GM10266 (cell line): ENCODE data around the gene NOC2L.
A peak's percentile ranks its signal among the peaks of the same experiment; 100 is the strongest.

Experiments used
- DNase-seq: peaks from one replicate; pipeline ENCODE4 v3.0.0; 2012; ENCODE audit errors: extremely low spot score
- CTCF ChIP-seq: IDR thresholded peaks from 2 replicates; pipeline ENCODE4 v1.5.1; 2012; ENCODE audit warnings: mild to moderate bottlenecking, low read depth; ENCODE audit not compliant: control insufficient read depth, insufficient read depth; ENCODE audit errors: missing control alignments

The NOC2L gene

DNA sequence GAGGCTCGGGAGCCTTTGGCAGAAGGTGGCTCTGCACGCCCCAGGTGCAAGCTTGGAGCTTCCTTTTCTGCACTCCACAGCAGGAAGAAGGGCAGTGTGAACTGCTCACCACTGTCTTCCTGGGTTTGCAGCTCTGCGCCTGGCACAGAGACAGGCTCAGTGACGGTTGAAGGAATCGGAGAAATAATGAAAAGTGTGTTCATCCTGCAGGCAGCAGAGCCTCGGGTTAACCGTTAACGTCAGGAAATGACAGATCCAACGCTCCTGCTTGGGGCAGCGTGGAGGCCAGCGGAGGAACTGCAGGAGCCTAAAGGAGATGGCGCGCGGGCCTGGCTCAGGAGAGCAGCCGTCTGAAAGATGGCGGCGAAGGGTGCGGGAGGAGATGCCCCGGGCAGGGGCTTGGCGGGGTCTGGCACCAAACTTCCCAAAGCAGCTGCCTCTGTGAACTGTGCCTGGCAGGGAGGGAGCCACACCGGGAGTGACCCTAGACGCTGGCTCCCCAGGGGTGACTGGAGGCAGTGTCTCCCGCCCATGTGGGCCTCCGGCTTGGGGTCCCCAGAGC lies 46.2 kb downstream of the NOC2L start:
- no peak for DNase-seq
- TF ChIP-seq CTCF = no peak

GRCh38 chr1:911875-912739 lies 46.9 kb downstream of the NOC2L start:
- TF ChIP-seq CTCF = no peak
- no peak for DNase-seq

DNA sequence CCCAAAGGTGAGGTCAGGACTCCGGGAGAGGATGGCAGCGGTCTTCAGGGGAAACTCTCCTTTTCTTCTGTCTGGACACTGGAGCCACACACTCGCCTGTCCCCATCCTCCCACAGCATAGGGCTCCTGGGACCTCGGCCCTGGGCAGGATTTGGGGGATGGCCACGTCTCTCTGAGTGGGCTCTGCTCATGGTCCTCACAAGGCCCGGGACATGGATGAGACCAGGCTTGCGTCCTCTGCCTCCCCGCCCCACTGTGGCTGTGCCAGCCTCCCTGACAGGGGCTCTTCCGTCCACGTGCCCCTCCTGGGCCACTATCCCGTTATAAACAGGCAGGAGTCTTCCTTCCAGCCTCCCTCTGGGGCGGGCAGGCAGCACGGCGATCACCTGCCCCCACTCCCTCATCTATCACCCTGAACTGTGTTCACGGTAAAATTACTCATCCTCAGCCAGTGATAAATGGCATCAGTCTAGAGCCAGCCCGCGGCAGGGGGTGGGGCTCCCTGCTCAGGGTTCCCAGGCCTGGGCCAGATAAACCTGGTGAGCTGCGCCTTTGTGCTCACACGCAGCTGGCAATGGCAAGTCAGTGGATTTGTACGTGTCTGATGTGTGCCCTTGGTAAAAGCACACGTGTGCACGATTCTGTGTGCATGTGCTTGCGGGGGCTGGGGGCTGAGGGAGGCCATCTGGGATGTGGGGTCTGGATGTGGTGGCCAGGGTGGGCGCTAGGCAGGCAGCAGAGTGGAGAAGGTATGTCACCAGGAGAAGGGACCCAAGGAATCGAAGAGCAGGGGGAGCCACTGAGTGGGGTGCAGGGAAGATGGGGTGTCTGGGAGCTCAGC lies 48.0 kb downstream of the NOC2L start:
- no peak for DNase-seq
- no peak for TF ChIP-seq CTCF

DNA sequence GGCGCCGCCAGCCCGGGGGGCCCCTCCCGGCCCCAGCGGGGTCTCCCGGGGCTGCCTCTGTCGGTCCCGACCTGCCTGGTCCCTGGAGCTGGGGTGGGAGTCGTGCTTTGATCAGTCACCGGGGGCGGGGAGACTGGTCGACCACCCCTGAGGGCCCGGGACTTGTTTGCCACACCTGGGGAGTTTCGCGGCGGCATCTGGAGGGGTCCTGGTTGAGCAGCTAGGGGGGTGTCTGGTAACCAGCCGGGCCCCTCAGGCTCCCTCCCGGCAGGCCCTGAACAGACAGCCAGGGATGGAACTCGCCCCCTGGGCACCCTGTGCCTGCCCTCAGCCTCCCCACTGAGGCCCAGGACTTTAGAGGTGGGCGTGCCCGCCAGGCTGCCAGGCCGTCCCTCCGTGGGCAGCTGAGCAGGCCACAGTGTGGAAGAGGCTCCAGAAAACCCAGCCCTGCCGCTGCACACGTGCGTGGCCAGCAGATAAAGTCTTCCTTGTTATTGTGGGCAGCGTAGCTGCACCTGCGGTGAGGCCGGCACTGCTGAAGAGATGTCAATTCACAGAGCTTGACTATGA lies 48.7 kb downstream of the NOC2L start:
- no peak for DNase-seq
- no peak for TF ChIP-seq CTCF

DNA sequence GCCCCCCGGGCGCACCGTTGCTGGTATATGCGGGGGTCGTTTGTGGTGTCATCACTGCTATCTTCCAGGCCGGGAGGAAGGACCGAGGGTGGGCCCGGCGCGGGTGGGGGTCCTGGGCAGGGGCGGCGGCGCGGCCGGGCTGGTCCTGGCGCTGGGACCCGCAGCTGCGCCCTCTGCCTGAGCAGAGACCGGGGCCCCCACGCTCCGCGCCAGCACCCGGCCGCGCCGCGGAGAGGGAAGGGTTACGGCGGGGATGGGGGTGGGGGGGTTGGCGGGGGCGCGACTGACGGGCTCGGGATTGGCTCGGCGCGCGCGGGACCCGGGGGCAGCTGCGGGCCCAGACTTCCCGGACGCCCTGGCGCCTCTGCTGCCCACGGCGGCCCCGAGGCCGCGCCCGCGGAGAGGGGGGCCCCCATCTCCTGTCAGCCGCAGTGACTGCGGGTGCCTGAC lies 49.2 kb downstream of the NOC2L start:
- no peak for TF ChIP-seq CTCF
- DNase-seq = peak; percentile 10

GRCh38 chr1:908661-909060 lies 50.4 kb downstream of the NOC2L start:
- no peak for TF ChIP-seq CTCF
- peak; percentile 14 for DNase-seq
